GM23338 (cell line): ENCODE results near the gene ARID1B. TPM values are rescaled to one million over a fixed set of nuclear protein-coding genes. Genes with fewer than 3 reads are reported as not detected.

ENCODE experiments used
- ATAC-seq: fragments of 200-7000 bp; cut with Tn5 transposase; 3 replicates; pipeline ENCODE4 v1.9.1; 2020
- DNase-seq: peaks from one replicate; pipeline ENCODE4 v3.0.0-alpha.2; 2015; ENCODE audit warnings: low spot score
- H2AFZ ChIP-seq: fragments of 200-600 bp; sonication (generic); 2 replicates; pipeline ENCODE4 v1.8.0; 2016; ENCODE audit warnings: antibody characterized with exemption, mild to moderate bottlenecking, moderate library complexity
- H3F3A ChIP-seq: fragments of 200-600 bp; sonication (generic); replicated peaks from 2 replicates; pipeline ENCODE4 v1.8.0; 2017; ENCODE audit warnings: antibody characterized with exemption, mixed run types, low read depth
- H3K27ac ChIP-seq: fragments of 200-600 bp; sonication (generic); 2 replicates; pipeline ENCODE4 v1.6.1; 2016; ENCODE audit warnings: low read depth
- H3K27me3 ChIP-seq: fragments of 200-600 bp; sonication (generic); 2 replicates; pipeline ENCODE4 v1.8.0; 2016; ENCODE audit warnings: mild to moderate bottlenecking, mixed run types, moderate library complexity; ENCODE audit not compliant: insufficient read depth
- H3K36me3 ChIP-seq: fragments of 200-600 bp; sonication (generic); 2 replicates; pipeline ENCODE4 v1.8.0; 2016; ENCODE audit warnings: mild to moderate bottlenecking; ENCODE audit not compliant: insufficient read depth
- H3K4me1 ChIP-seq: fragments of 200-600 bp; sonication (generic); 2 replicates; pipeline ENCODE4 v1.8.0; 2016; ENCODE audit warnings: mild to moderate bottlenecking, moderate library complexity; ENCODE audit not compliant: insufficient read depth
- H3K4me2 ChIP-seq: fragments of 200-600 bp; sonication (generic); 2 replicates; pipeline ENCODE4 v1.7.1; 2017; ENCODE audit warnings: mixed run types
- H3K4me3 ChIP-seq: fragments of 200-600 bp; sonication (generic); 2 replicates; pipeline ENCODE4 v1.6.1; 2016; ENCODE audit warnings: mixed run types
- H3K79me2 ChIP-seq: fragments of 200-600 bp; sonication (generic); replicated peaks from 2 replicates; pipeline ENCODE4 v1.8.0; 2017; ENCODE audit warnings: mild to moderate bottlenecking; ENCODE audit not compliant: insufficient read depth
- H3K9me2 ChIP-seq: fragments of 200-600 bp; sonication (generic); 2 replicates; pipeline ENCODE4 v1.8.0; 2017; ENCODE audit not compliant: insufficient read depth
- H4K20me1 ChIP-seq: fragments of 200-600 bp; sonication (generic); replicated peaks from 2 replicates; pipeline ENCODE4 v1.8.0; 2017; ENCODE audit warnings: mild to moderate bottlenecking; ENCODE audit not compliant: insufficient read depth
- H3K27ac Mint-ChIP-seq: 2 replicates; pipeline ENCODE4 v1.8.0; 2020; ENCODE audit warnings: inconsistent platforms, mild to moderate bottlenecking, moderate library complexity, mixed read lengths
- H3K27me3 Mint-ChIP-seq: 3 replicates; pipeline ENCODE4 v1.8.0; 2022; ENCODE audit warnings: low read depth, mild to moderate bottlenecking, moderate library complexity, mixed read lengths, inconsistent platforms; ENCODE audit not compliant: insufficient read depth, poor library complexity
- H3K36me3 Mint-ChIP-seq: 3 replicates; pipeline ENCODE4 v1.8.0; 2021; ENCODE audit warnings: low read depth, mild to moderate bottlenecking, inconsistent platforms, moderate library complexity, mixed read lengths
- H3K4me1 Mint-ChIP-seq: 3 replicates; pipeline ENCODE4 v1.8.0; 2020; ENCODE audit warnings: mild to moderate bottlenecking, inconsistent platforms, mixed read lengths
- H3K4me3 Mint-ChIP-seq: 3 replicates; pipeline ENCODE4 v1.8.0; 2021; ENCODE audit warnings: moderate library complexity, mild to moderate bottlenecking, inconsistent platforms, mixed read lengths
- H3K9me3 Mint-ChIP-seq: 3 replicates; pipeline ENCODE4 v1.8.0; 2020; ENCODE audit warnings: moderate library complexity, mild to moderate bottlenecking, inconsistent platforms, mixed read lengths
- CREB1 ChIP-seq: fragments of 250-450 bp; sonication (Bioruptor Pico); IDR thresholded peaks from 2 replicates; pipeline ENCODE4 v1.5.0; 2020; ENCODE audit warnings: low read depth, mild to moderate bottlenecking, moderate library complexity
- EZH2 ChIP-seq: fragments of 200-600 bp; sonication (generic); IDR thresholded peaks from one replicate; pipeline ENCODE4 v1.8.0; 2017; ENCODE audit warnings: antibody characterized with exemption, mild to moderate bottlenecking, low read depth; ENCODE audit not compliant: unreplicated experiment
- EZH2phosphoT487 ChIP-seq: fragments of 200-600 bp; sonication (generic); IDR thresholded peaks from one replicate; pipeline ENCODE4 v1.8.1; 2018; ENCODE audit warnings: antibody characterized with exemption; ENCODE audit not compliant: unreplicated experiment
- JUNB ChIP-seq: IDR thresholded peaks from one replicate; pipeline ENCODE4 v1.6.1; 2016; ENCODE audit warnings: antibody characterized with exemption; ENCODE audit not compliant: unreplicated experiment
- NANOG ChIP-seq: IDR thresholded peaks from 2 replicates; pipeline ENCODE4 v1.6.1; 2016; ENCODE audit warnings: antibody characterized with exemption, borderline replicate concordance
- POLR2AphosphoS5 ChIP-seq: IDR thresholded peaks from 2 replicates; pipeline ENCODE4 v1.6.1; 2016; ENCODE audit warnings: antibody characterized with exemption, low read depth
- STAT1 ChIP-seq: IDR thresholded peaks from one replicate; pipeline ENCODE4 v1.6.1; 2016; ENCODE audit warnings: antibody characterized with exemption; ENCODE audit not compliant: unreplicated experiment
- ZNF114 ChIP-seq: fragments of 250-450 bp; sonication (Bioruptor Pico); IDR thresholded peaks from 2 replicates; pipeline ENCODE4 v1.5.0; 2020; ENCODE audit warnings: mild to moderate bottlenecking, moderate library complexity
- ZNF331 ChIP-seq: fragments of 250-450 bp; sonication (Bioruptor Pico); IDR thresholded peaks from 2 replicates; pipeline ENCODE4 v1.5.0; 2020; ENCODE audit warnings: low read depth, mild to moderate bottlenecking, moderate library complexity
- polyA plus RNA-seq: library from polyadenylated mRNA; unstranded; fragments of >200 nt; fragmentation: Nextera tagmentation; extraction: Ambion mirVana; gene quantifications from 2 replicates; pipeline ENCODE4 v1.2.1, GENCODE V29; 2016
- total RNA-seq: library from RNA; depleted of rRNA; stranded (reverse); fragments of >200 nt; shearing (Covaris generic); gene quantifications from 2 replicates; pipeline ENCODE4 v1.2.3, GENCODE V29; 2014
- TF ChIP-seq, protein P1 (sequence below), 2 experiments: fragments of 200-600 bp in 1 of 2; sonication (generic) in 1 of 2; conservative IDR thresholded peaks; 2 replicates each; pipeline versions ENCODE4 v1.5.1 to v1.6.1; 2016 to 2017; ENCODE audit warnings: antibody characterized with exemption in 2 of 2, low read depth in 2 of 2, mild to moderate bottlenecking in 2 of 2, moderate library complexity in 1 of 2
- TF ChIP-seq, protein P2 (sequence below): IDR thresholded peaks from one replicate; pipeline ENCODE4 v1.6.1; 2018; ENCODE audit warnings: antibody characterized with exemption; ENCODE audit not compliant: unreplicated experiment
- TF ChIP-seq, protein P3 (sequence below): fragments of 250-450 bp; sonication (Bioruptor Pico); IDR thresholded peaks from 2 replicates; pipeline ENCODE4 v1.5.0; 2020; ENCODE audit warnings: mild to moderate bottlenecking, moderate library complexity
- TF ChIP-seq, protein P4 (sequence below): IDR thresholded peaks from 2 replicates; pipeline ENCODE4 v1.6.1; 2016; ENCODE audit warnings: antibody characterized with exemption

Gene ARID1B
- total and polyA plus RNA-seq, 2 experiments from 2014 or later, result 59.3 to 72.2 TPM

DNA sequence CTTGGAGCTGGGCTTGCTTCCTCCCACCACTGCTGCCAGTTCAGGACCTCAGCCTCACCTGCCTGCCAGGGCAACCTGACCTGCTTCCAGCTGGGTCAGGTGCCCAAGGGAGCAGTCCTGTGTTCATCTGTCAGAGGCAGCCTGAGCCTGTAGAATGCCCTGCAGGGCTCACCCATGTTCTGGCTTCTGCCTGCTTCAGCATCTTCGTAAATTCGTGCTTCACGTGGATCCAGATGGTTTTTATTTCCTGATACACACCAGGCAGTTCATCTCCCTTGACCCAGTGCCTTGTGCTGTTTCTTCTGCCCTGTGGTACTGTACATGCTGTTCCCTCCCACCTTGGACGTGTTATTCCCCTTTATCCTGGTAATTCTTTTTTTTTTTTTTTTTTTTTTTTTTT lies 50.2 kb downstream of the ARID1B start:
- H3K36me3 Mint-ChIP-seq, result peaks cover 4% of the 10 kb centered on the region; the same call in 1 of the 3 replicates
- H3K4me2 ChIP-seq, result no peak overlapping the region
- H2AFZ ChIP-seq, result no peak overlapping the region
- TF ChIP-seq, protein P1, sequence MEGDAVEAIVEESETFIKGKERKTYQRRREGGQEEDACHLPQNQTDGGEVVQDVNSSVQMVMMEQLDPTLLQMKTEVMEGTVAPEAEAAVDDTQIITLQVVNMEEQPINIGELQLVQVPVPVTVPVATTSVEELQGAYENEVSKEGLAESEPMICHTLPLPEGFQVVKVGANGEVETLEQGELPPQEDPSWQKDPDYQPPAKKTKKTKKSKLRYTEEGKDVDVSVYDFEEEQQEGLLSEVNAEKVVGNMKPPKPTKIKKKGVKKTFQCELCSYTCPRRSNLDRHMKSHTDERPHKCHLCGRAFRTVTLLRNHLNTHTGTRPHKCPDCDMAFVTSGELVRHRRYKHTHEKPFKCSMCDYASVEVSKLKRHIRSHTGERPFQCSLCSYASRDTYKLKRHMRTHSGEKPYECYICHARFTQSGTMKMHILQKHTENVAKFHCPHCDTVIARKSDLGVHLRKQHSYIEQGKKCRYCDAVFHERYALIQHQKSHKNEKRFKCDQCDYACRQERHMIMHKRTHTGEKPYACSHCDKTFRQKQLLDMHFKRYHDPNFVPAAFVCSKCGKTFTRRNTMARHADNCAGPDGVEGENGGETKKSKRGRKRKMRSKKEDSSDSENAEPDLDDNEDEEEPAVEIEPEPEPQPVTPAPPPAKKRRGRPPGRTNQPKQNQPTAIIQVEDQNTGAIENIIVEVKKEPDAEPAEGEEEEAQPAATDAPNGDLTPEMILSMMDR (conservative IDR thresholded peaks at IDR 0.05; ENCODE audit: low read depth in 2 of 2), result no peak
- TF ChIP-seq EZH2phosphoT487 (no peak), CREB1 (CRISPR knock-in tag) (no peak), NANOG (no peak), ZNF114 (CRISPR knock-in tag) (no peak), JUNB (no peak), POLR2AphosphoS5 (no peak), ZNF331 (CRISPR knock-in tag) (no peak), EZH2 (no peak), STAT1 (no peak)
- TF ChIP-seq, protein P2, sequence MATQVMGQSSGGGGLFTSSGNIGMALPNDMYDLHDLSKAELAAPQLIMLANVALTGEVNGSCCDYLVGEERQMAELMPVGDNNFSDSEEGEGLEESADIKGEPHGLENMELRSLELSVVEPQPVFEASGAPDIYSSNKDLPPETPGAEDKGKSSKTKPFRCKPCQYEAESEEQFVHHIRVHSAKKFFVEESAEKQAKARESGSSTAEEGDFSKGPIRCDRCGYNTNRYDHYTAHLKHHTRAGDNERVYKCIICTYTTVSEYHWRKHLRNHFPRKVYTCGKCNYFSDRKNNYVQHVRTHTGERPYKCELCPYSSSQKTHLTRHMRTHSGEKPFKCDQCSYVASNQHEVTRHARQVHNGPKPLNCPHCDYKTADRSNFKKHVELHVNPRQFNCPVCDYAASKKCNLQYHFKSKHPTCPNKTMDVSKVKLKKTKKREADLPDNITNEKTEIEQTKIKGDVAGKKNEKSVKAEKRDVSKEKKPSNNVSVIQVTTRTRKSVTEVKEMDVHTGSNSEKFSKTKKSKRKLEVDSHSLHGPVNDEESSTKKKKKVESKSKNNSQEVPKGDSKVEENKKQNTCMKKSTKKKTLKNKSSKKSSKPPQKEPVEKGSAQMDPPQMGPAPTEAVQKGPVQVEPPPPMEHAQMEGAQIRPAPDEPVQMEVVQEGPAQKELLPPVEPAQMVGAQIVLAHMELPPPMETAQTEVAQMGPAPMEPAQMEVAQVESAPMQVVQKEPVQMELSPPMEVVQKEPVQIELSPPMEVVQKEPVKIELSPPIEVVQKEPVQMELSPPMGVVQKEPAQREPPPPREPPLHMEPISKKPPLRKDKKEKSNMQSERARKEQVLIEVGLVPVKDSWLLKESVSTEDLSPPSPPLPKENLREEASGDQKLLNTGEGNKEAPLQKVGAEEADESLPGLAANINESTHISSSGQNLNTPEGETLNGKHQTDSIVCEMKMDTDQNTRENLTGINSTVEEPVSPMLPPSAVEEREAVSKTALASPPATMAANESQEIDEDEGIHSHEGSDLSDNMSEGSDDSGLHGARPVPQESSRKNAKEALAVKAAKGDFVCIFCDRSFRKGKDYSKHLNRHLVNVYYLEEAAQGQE, result no peak
- TF ChIP-seq, protein P3, sequence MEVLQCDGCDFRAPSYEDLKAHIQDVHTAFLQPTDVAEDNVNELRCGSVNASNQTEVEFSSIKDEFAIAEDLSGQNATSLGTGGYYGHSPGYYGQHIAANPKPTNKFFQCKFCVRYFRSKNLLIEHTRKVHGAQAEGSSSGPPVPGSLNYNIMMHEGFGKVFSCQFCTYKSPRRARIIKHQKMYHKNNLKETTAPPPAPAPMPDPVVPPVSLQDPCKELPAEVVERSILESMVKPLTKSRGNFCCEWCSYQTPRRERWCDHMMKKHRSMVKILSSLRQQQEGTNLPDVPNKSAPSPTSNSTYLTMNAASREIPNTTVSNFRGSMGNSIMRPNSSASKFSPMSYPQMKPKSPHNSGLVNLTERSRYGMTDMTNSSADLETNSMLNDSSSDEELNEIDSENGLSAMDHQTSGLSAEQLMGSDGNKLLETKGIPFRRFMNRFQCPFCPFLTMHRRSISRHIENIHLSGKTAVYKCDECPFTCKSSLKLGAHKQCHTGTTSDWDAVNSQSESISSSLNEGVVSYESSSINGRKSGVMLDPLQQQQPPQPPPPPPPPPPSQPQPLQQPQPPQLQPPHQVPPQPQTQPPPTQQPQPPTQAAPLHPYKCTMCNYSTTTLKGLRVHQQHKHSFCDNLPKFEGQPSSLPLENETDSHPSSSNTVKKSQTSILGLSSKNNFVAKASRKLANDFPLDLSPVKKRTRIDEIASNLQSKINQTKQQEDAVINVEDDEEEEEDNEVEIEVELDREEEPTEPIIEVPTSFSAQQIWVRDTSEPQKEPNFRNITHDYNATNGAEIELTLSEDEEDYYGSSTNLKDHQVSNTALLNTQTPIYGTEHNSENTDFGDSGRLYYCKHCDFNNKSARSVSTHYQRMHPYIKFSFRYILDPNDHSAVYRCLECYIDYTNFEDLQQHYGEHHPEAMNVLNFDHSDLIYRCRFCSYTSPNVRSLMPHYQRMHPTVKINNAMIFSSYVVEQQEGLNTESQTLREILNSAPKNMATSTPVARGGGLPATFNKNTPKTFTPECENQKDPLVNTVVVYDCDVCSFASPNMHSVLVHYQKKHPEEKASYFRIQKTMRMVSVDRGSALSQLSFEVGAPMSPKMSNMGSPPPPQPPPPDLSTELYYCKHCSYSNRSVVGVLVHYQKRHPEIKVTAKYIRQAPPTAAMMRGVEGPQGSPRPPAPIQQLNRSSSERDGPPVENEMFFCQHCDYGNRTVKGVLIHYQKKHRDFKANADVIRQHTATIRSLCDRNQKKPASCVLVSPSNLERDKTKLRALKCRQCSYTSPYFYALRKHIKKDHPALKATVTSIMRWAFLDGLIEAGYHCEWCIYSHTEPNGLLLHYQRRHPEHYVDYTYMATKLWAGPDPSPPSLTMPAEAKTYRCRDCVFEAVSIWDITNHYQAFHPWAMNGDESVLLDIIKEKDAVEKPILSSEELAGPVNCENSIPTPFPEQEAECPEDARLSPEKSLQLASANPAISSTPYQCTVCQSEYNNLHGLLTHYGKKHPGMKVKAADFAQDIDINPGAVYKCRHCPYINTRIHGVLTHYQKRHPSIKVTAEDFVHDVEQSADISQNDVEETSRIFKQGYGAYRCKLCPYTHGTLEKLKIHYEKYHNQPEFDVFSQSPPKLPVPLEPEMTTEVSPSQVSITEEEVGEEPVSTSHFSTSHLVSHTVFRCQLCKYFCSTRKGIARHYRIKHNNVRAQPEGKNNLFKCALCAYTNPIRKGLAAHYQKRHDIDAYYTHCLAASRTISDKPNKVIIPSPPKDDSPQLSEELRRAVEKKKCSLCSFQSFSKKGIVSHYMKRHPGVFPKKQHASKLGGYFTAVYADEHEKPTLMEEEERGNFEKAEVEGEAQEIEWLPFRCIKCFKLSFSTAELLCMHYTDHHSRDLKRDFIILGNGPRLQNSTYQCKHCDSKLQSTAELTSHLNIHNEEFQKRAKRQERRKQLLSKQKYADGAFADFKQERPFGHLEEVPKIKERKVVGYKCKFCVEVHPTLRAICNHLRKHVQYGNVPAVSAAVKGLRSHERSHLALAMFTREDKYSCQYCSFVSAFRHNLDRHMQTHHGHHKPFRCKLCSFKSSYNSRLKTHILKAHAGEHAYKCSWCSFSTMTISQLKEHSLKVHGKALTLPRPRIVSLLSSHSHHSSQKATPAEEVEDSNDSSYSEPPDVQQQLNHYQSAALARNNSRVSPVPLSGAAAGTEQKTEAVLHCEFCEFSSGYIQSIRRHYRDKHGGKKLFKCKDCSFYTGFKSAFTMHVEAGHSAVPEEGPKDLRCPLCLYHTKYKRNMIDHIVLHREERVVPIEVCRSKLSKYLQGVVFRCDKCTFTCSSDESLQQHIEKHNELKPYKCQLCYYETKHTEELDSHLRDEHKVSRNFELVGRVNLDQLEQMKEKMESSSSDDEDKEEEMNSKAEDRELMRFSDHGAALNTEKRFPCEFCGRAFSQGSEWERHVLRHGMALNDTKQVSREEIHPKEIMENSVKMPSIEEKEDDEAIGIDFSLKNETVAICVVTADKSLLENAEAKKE (CRISPR knock-in tag), result no peak
- TF ChIP-seq, protein P4, sequence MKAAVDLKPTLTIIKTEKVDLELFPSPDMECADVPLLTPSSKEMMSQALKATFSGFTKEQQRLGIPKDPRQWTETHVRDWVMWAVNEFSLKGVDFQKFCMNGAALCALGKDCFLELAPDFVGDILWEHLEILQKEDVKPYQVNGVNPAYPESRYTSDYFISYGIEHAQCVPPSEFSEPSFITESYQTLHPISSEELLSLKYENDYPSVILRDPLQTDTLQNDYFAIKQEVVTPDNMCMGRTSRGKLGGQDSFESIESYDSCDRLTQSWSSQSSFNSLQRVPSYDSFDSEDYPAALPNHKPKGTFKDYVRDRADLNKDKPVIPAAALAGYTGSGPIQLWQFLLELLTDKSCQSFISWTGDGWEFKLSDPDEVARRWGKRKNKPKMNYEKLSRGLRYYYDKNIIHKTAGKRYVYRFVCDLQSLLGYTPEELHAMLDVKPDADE, result no peak
- H3K4me3 ChIP-seq, result no peak overlapping the region
- no peaks in the 10 kb centered on the region for H3K36me3 ChIP-seq
- no peaks in the 10 kb centered on the region for H3F3A ChIP-seq
- peaks cover 100% of the 10 kb centered on the region for H3K79me2 ChIP-seq
- DNase-seq (no peak), ATAC-seq (no peak; the same call in 2 of the 3 replicates)
- no peaks in the 10 kb centered on the region for H3K9me3 Mint-ChIP-seq
- H3K4me1 Mint-ChIP-seq, result peaks cover 62% of the 10 kb centered on the region
- H3K27me3 ChIP-seq, result no peaks in the 10 kb centered on the region
- H3K4me3 Mint-ChIP-seq, result no peak overlapping the region
- peaks cover 7% of the 10 kb centered on the region for H3K27me3 Mint-ChIP-seq
- H3K27ac Mint-ChIP-seq, result no peak overlapping the region
- H4K20me1 ChIP-seq, result peaks cover 66% of the 10 kb centered on the region
- H3K4me1 ChIP-seq, result peaks cover 18% of the 10 kb centered on the region; the same call in 1 of the 2 replicates
- no peaks in the 10 kb centered on the region for H3K9me2 ChIP-seq
- H3K27ac ChIP-seq, result no peak overlapping the region; the same call in 1 of the 2 replicates
